ENCODE data around the gene MAPK11. TPM values are rescaled to one million over a fixed set of nuclear protein-coding genes. Genes with fewer than 3 reads are reported as not detected.

The MAPK11 gene
- total RNA-seq, 1 experiment from 2014 or later, result 7.6 TPM

- Histone ChIP-seq H4K20me1 (ENCODE audit: low read length) (no peaks in the 10 kb centered on the region), H3K4me1 (ENCODE audit: insufficient read depth, low read length) (no peaks in the 10 kb centered on the region), H3K36me3 (ENCODE audit: low read depth, low read length) (no peaks in the 10 kb centered on the region), H3K4me3 (ENCODE audit: low read length) (no peak overlapping the region), H3F3A (ENCODE audit: low read length, unreplicated experiment) (no peaks in the 10 kb centered on the region), H3K9me3 (ENCODE audit: low read length) (no peaks in the 10 kb centered on the region), H3K9me2 (replicated peaks; ENCODE audit: low read length) (no peaks in the 10 kb centered on the region), H3K4me2 (ENCODE audit: low read length) (no peak overlapping the region), H3K27me3 (ENCODE audit: low read length) (no peaks in the 10 kb centered on the region), H3K27ac (ENCODE audit: low read length) (no peak overlapping the region), H2AFZ (ENCODE audit: low read length) (no peak overlapping the region), H3K79me2 (ENCODE audit: low read length) (no peaks in the 10 kb centered on the region), H3K9ac (ENCODE audit: low read length) (no peak overlapping the region)
- ChIA-PET CTCF (no interaction called here), POLR2A (ENCODE audit: unreplicated experiment) (no interaction called here)
- intact Hi-C loops (cut with micrococcal nuclease), result no loop called here
- TF ChIP-seq, protein P1, sequence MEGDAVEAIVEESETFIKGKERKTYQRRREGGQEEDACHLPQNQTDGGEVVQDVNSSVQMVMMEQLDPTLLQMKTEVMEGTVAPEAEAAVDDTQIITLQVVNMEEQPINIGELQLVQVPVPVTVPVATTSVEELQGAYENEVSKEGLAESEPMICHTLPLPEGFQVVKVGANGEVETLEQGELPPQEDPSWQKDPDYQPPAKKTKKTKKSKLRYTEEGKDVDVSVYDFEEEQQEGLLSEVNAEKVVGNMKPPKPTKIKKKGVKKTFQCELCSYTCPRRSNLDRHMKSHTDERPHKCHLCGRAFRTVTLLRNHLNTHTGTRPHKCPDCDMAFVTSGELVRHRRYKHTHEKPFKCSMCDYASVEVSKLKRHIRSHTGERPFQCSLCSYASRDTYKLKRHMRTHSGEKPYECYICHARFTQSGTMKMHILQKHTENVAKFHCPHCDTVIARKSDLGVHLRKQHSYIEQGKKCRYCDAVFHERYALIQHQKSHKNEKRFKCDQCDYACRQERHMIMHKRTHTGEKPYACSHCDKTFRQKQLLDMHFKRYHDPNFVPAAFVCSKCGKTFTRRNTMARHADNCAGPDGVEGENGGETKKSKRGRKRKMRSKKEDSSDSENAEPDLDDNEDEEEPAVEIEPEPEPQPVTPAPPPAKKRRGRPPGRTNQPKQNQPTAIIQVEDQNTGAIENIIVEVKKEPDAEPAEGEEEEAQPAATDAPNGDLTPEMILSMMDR (conservative IDR thresholded peaks at IDR 0.05; ENCODE audit: low read depth, low read length), result no peak
- no peak for TF ChIP-seq EZH2 (IDR thresholded peaks at IDR 0.05; ENCODE audit: low read length, unreplicated experiment)
- no peak for TF ChIP-seq EZH2phosphoT487 (IDR thresholded peaks at IDR 0.05; ENCODE audit: borderline replicate concordance, low read length)
- ATAC-seq (no peak), DNase-seq (no peak)
- no TSS peak for BruUV-seq (replicated peaks)
These were observed 47.0 kb upstream of the MAPK11 start for GRCh38 chr22:50317178-50317577.

DNA sequence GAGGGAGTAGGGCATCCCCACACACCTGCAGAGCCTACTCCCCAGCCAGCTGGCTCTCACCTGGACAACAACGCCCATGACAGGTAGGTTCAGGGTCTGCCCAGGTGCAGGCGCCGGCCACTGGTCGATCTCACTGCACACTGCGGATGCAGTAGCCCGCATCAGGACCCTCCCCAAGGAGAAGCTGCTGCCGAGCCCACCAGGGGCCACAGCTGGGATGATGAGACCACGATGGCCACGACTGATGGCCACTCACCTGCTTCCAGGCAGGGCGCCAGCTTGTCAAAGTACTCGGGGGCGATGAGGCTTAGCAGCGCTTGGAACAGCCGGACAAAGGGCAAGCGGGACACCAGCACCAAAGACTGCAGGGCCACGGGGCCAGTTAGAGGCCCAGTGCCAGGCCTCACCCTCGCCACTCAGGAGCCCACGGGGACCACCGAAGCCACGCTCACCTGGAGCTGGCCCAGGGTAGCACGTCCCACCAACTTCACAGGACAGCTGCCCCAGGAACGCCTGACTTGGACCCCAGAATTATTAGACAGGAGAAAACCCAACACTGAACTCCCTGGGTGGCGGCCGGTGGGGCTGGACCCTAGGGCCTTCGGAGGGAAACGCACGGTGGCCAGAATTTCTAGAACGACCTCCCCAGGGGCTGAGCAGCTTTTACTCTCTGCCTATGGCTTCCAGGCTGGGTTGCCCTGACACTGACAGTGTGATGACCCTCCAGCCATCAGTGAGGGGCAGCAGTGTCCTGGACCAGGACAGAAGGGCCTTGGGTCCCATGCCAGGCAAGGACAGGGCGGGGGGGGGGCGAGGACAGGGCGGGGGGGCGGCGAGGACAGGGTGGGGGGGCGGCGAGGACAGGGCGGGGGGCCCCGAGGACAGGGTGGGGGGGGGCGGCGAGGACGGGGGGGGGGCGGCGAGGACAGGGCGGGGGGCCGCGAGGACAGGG lies 46.2 kb upstream of the MAPK11 start:
- H3K36me3 ChIP-seq (ENCODE audit: low read depth, low read length), result no peaks in the 10 kb centered on the region
- no peak overlapping the region for H3K27ac ChIP-seq (ENCODE audit: low read length)
- BruUV-seq (replicated peaks), result no TSS peak
- H3K9me3 ChIP-seq (ENCODE audit: low read length), result no peaks in the 10 kb centered on the region
- DNase-seq, result no peak
- no peaks in the 10 kb centered on the region for H3K4me1 ChIP-seq (ENCODE audit: insufficient read depth, low read length)
- H3K27me3 ChIP-seq (ENCODE audit: low read length), result no peaks in the 10 kb centered on the region
- no peaks in the 10 kb centered on the region for H3K79me2 ChIP-seq (ENCODE audit: low read length)
- H3K9ac ChIP-seq (ENCODE audit: low read length), result no peak overlapping the region
- no peaks in the 10 kb centered on the region for H3K9me2 ChIP-seq (replicated peaks; ENCODE audit: low read length)
- H2AFZ ChIP-seq (ENCODE audit: low read length), result no peak overlapping the region
- H3K4me2 ChIP-seq (ENCODE audit: low read length), result no peak overlapping the region
- CTCF ChIA-PET, result no interaction called here
- no peak for ATAC-seq
- H3K4me3 ChIP-seq (ENCODE audit: low read length), result no peak overlapping the region
- no peaks in the 10 kb centered on the region for H3F3A ChIP-seq (ENCODE audit: low read length, unreplicated experiment)
- no peaks in the 10 kb centered on the region for H4K20me1 ChIP-seq (ENCODE audit: low read length)
- POLR2A ChIA-PET (ENCODE audit: unreplicated experiment), result no interaction called here
- TF ChIP-seq EZH2phosphoT487 (IDR thresholded peaks at IDR 0.05; ENCODE audit: borderline replicate concordance, low read length) (no peak), EZH2 (IDR thresholded peaks at IDR 0.05; ENCODE audit: low read length, unreplicated experiment) (no peak)
- TF ChIP-seq, protein P1 (conservative IDR thresholded peaks at IDR 0.05; ENCODE audit: low read depth, low read length), result no peak
- intact Hi-C loops (cut with micrococcal nuclease), result no loop called here
